SK-N-SH (cell line): ENCODE data around the gene NUP50. TPM values are rescaled to one million over a fixed set of nuclear protein-coding genes. Genes with fewer than 3 reads are reported as not detected.

Experiments used
- CTCF ChIA-PET: fragments of 300-600, 350-600 bp; formaldehyde crosslinking; extraction: SDS; loops from one replicate; lab custom pipeline; 2021; lab: Yijun Ruan, JAX
- POLR2A ChIA-PET: fragments of 350-600 bp; sonication (Branson Sonifier 250); formaldehyde crosslinking; extraction: SDS; loops from one replicate; lab custom pipeline; 2020; ENCODE audit warnings: antibody characterized with exemption, inconsistent platforms; lab: Yijun Ruan, JAX
- DNase-seq: peaks from one replicate; pipeline ENCODE4 v3.0.0; 2012
- H2AFZ ChIP-seq: fragments of 200-600 bp; sonication (generic); 2 replicates; pipeline ENCODE4 v1.8.1; 2016; ENCODE audit warnings: antibody characterized with exemption, mild to moderate bottlenecking, low read depth
- H3F3A ChIP-seq: fragments of 200-600 bp; sonication (generic); replicated peaks from 2 replicates; pipeline ENCODE3; 2016; ENCODE audit warnings: antibody characterized with exemption, mild to moderate bottlenecking; ENCODE audit not compliant: insufficient read depth
- H3K27ac ChIP-seq, 2 experiments: fragments of 200-500 bp in 1 of 2; fragments of 200-600 bp in 1 of 2; sonication (Bioruptor generic) in 1 of 2; sonication (generic), shearing (Covaris generic) in 1 of 2; 2 replicates each; pipeline versions ENCODE4 v1.5.1 to v1.6.1; 2014 to 2016; ENCODE audit warnings: low read depth in 2 of 2, inconsistent platforms in 1 of 2, low read length in 1 of 2, mild to moderate bottlenecking in 1 of 2, mixed read lengths in 1 of 2
- H3K27me3 ChIP-seq: fragments of 200-600 bp; sonication (generic), shearing (Covaris generic); 2 replicates; pipeline ENCODE4 v1.6.1; 2016; ENCODE audit warnings: mixed run types; ENCODE audit not compliant: insufficient read depth
- H3K36me3 ChIP-seq, 2 experiments: fragments of 200-500 bp in 1 of 2; fragments of 200-600 bp in 1 of 2; sonication (Bioruptor generic) in 1 of 2; sonication (generic) in 1 of 2; replicated peaks in 1 of 2; 2 replicates each; pipeline versions ENCODE3 to v1.5.1; 2014 to 2016; ENCODE audit warnings: low read length in 1 of 2, mild to moderate bottlenecking in 1 of 2; ENCODE audit not compliant: insufficient read depth in 2 of 2, control insufficient read depth in 1 of 2
- H3K4me1 ChIP-seq, 2 experiments: fragments of 200-500 bp in 1 of 2; fragments of 200-600 bp in 1 of 2; sonication (Bioruptor generic) in 1 of 2; sonication (generic), shearing (Covaris generic) in 1 of 2; 2 replicates each; pipeline versions ENCODE4 v1.5.1 to v1.6.1; 2014 to 2016; ENCODE audit warnings: low read depth in 1 of 2, low read length in 1 of 2, mixed run types in 1 of 2; ENCODE audit not compliant: insufficient read depth in 2 of 2, control insufficient read depth in 1 of 2
- H3K4me2 ChIP-seq: fragments of 200-600 bp; sonication (generic), shearing (Covaris generic); 2 replicates; pipeline ENCODE4 v1.6.1; 2017; ENCODE audit warnings: mixed run types
- H3K4me3 ChIP-seq, 2 experiments: fragments of 200-500 bp in 1 of 2; fragments of 200-600 bp in 1 of 2; sonication (Bioruptor generic) in 1 of 2; sonication (generic), shearing (Covaris generic) in 1 of 2; 2 replicates each; pipeline versions ENCODE4 v1.5.1 to v1.8.1; 2014 to 2016; ENCODE audit warnings: low read depth in 2 of 2, inconsistent platforms in 1 of 2, low read length in 1 of 2, mild to moderate bottlenecking in 1 of 2, mixed read lengths in 1 of 2, moderate library complexity in 1 of 2
- H3K79me2 ChIP-seq: fragments of 200-600 bp; sonication (generic); 2 replicates; pipeline ENCODE4 v1.8.1; 2017; ENCODE audit warnings: mild to moderate bottlenecking; ENCODE audit not compliant: insufficient read depth
- H3K9ac ChIP-seq: fragments of 200-600 bp; sonication (generic); 2 replicates; pipeline ENCODE4 v1.6.1; 2017; ENCODE audit warnings: mixed run types
- H3K9me2 ChIP-seq: fragments of 200-600 bp; sonication (generic); 2 replicates; pipeline ENCODE4 v1.6.1; 2017; ENCODE audit warnings: mixed run types
- H3K9me3 ChIP-seq: fragments of 200-600 bp; sonication (generic); 2 replicates; pipeline ENCODE4 v1.6.1; 2017; ENCODE audit warnings: mixed run types, mild to moderate bottlenecking, moderate library complexity
- H4K20me1 ChIP-seq: fragments of 200-600 bp; sonication (generic); 2 replicates; pipeline ENCODE4 v1.6.1; 2017; ENCODE audit warnings: mild to moderate bottlenecking, mixed run types; ENCODE audit not compliant: insufficient read depth
- CTCF ChIP-seq: fragments of 200-600 bp; sonication (generic); IDR thresholded peaks from 2 replicates; pipeline ENCODE4 v1.6.1; 2017; ENCODE audit warnings: antibody characterized with exemption, mild to moderate bottlenecking, moderate library complexity
- ELF1 ChIP-seq: IDR thresholded peaks from 2 replicates; pipeline ENCODE4 v1.4.0; 2012
- EP300 ChIP-seq, 2 experiments: IDR thresholded peaks; 2 replicates each; pipeline versions ENCODE4 v1.4.0 to v1.6.1; 2012; ENCODE audit warnings: borderline replicate concordance in 1 of 2, low read depth in 1 of 2, low read length in 1 of 2
- FOSL2 ChIP-seq: IDR thresholded peaks from 2 replicates; pipeline ENCODE4 v1.4.0; 2012; ENCODE audit warnings: low read depth, mild to moderate bottlenecking, moderate library complexity, borderline replicate concordance
- MAX ChIP-seq: IDR thresholded peaks from 2 replicates; pipeline ENCODE4 v1.4.0; 2012; ENCODE audit warnings: low read depth
- MEF2A ChIP-seq: IDR thresholded peaks from 2 replicates; pipeline ENCODE4 v1.4.0; 2012; ENCODE audit warnings: low read depth, borderline replicate concordance
- MXI1 ChIP-seq: IDR thresholded peaks from 2 replicates; pipeline ENCODE4 v1.6.1; 2012; ENCODE audit warnings: mild to moderate bottlenecking, low read depth, low read length, improper control_type of control experiment
- NFIC ChIP-seq: IDR thresholded peaks from 2 replicates; pipeline ENCODE4 v1.4.0; 2012; ENCODE audit warnings: borderline replicate concordance
- NRF1 ChIP-seq: IDR thresholded peaks from 2 replicates; pipeline ENCODE4 v1.6.1; 2012; ENCODE audit warnings: low read depth, mild to moderate bottlenecking, low read length
- POLR2AphosphoS5 ChIP-seq: IDR thresholded peaks from 2 replicates; pipeline ENCODE4 v1.6.1; 2012; ENCODE audit warnings: low read depth, low read length
- RAD21 ChIP-seq: IDR thresholded peaks from 2 replicates; pipeline ENCODE4 v1.6.1; 2012; ENCODE audit warnings: mild to moderate bottlenecking, low read length
- RCOR1 ChIP-seq: fragments of 150-350 bp; IDR thresholded peaks from 2 replicates; pipeline ENCODE4 v1.6.1; 2017; ENCODE audit warnings: antibody characterized with exemption, low read length
- SIN3A ChIP-seq: IDR thresholded peaks from 2 replicates; pipeline ENCODE4 v1.6.1; 2012; ENCODE audit warnings: low read depth, mild to moderate bottlenecking, low read length, moderate library complexity, borderline replicate concordance
- TCF12 ChIP-seq: IDR thresholded peaks from 2 replicates; pipeline ENCODE4 v1.4.0; 2012
- TEAD4 ChIP-seq: IDR thresholded peaks from 2 replicates; pipeline ENCODE4 v1.4.0; 2012; ENCODE audit warnings: mild to moderate bottlenecking, borderline replicate concordance; ENCODE audit not compliant: insufficient read depth
- USF1 ChIP-seq: IDR thresholded peaks from 2 replicates; pipeline ENCODE4 v1.4.0; 2012; ENCODE audit warnings: low read depth, borderline replicate concordance
- WGBS: methylation state at CpG from one replicate; pipeline ENCODE4 v1.1.6; 2017; ENCODE audit warnings: low lambda C conversion rate; 5-methylcytosine and 5-hydroxymethylcytosine counted together
- polyA plus RNA-seq, 3 experiments: library from polyadenylated mRNA; depleted of rRNA; stranded (reverse); fragments of >200 nt; gene quantifications; 2 replicates each; pipeline ENCODE4 v1.2.3, GENCODE V29; 2012
- small RNA-seq, 7 experiments: library from RNA; depleted of rRNA; stranded (forward); fragments of <200 nt; gene quantifications; one replicate each; pipeline ENCODE3, GENCODE V24; 2012
- TF ChIP-seq, protein P1 (sequence below): fragments of 150-350 bp; IDR thresholded peaks from 2 replicates; pipeline ENCODE4 v1.6.1; 2017; ENCODE audit warnings: antibody characterized with exemption, low read length, low read depth, borderline replicate concordance

The NUP50 gene
- polyA plus RNA-seq, 1 of the 3 experiments (the other 2 are of a cell fraction), result 4.7 TPM

GRCh38 chr22:45237065-45237990, 73.6 kb downstream of the NUP50 start:
- no peak for DNase-seq
- TF ChIP-seq SIN3A, result no peak
- no peak for TF ChIP-seq RAD21
- TF ChIP-seq MEF2A, result no peak
- TF ChIP-seq RCOR1, result no peak
- no peak for TF ChIP-seq ELF1
- no peak for TF ChIP-seq USF1
- no peak for TF ChIP-seq CTCF
- no peak for TF ChIP-seq TEAD4
- TF ChIP-seq, protein P1, sequence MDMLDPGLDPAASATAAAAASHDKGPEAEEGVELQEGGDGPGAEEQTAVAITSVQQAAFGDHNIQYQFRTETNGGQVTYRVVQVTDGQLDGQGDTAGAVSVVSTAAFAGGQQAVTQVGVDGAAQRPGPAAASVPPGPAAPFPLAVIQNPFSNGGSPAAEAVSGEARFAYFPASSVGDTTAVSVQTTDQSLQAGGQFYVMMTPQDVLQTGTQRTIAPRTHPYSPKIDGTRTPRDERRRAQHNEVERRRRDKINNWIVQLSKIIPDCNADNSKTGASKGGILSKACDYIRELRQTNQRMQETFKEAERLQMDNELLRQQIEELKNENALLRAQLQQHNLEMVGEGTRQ, result no peak
- TF ChIP-seq NFIC, result no peak
- TF ChIP-seq POLR2AphosphoS5, result no peak
- no peak for TF ChIP-seq NRF1
- no peak for TF ChIP-seq MAX
- TF ChIP-seq FOSL2, result no peak
- no peak for TF ChIP-seq MXI1
- TF ChIP-seq TCF12, result no peak
- no peak for TF ChIP-seq EP300 (IDR thresholded peaks at IDR 0.05; ENCODE audit: borderline replicate concordance in 1 of 2, low read depth in 1 of 2, low read length in 1 of 2)
- TF ChIP-seq, all 33 proteins: peak for 0
- CTCF ChIA-PET, result interaction anchor here (0.6 to 1.8 kb wide), 4 partner anchors 9 to 430 kb away, joined by 3 to 5 read pairs (median 4); no protein-coding TSS in a partner anchor
- H2AFZ ChIP-seq, result no peak overlapping the region
- peaks cover 6 to 17% of the 10 kb centered on the region in 2 experiments; a peak in 2 of 4 replicates for H3K4me1 ChIP-seq
- peaks cover 36% of the 10 kb centered on the region for H4K20me1 ChIP-seq
- H3K4me2 ChIP-seq, result no peak overlapping the region
- 92% methylated on average over 11 of the region's 15 CpGs for WGBS
- no peak overlapping the region for H3K27ac ChIP-seq
- no peaks in the 10 kb centered on the region for H3K9me2 ChIP-seq
- H3K9me3 ChIP-seq, result no peaks in the 10 kb centered on the region
- H3K27me3 ChIP-seq, result no peaks in the 10 kb centered on the region
- H3F3A ChIP-seq, result peaks cover 3% of the 10 kb centered on the region
- no peak overlapping the region for H3K4me3 ChIP-seq
- H3K9ac ChIP-seq, result no peak overlapping the region
- POLR2A ChIA-PET, result no interaction called here
- H3K36me3 ChIP-seq, result peaks cover 0 to 5% of the 10 kb centered on the region in 2 experiments
- H3K79me2 ChIP-seq, result peaks cover 32% of the 10 kb centered on the region

Small RNAs within 50 kb of the gene (small RNA-seq; reads per million reads assigned to genes)
- 0 to 2.1 (median 0.13) reads per million in 7 experiments for gene MIR1249

Other genes with a start within 250 kb of the NUP50 start
- 0.76 and 0.96 TPM in 2 replicates for gene PHF21B, start 153.9 kb upstream of the NUP50 start, polyA plus RNA-seq (2012; rRNA removed)
- gene KIAA0930, start 77.0 kb downstream of the NUP50 start, polyA plus RNA-seq (2012; rRNA removed), result 55.9 and 80.8 TPM in 2 replicates
- not detected in 2 replicates for gene UPK3A, start 121.0 kb downstream of the NUP50 start, polyA plus RNA-seq (2012; rRNA removed)
- 11.3 and 14.1 TPM in 2 replicates for gene FAM118A, start 146.0 kb downstream of the NUP50 start, polyA plus RNA-seq (2012; rRNA removed)
- not detected in 2 replicates for gene SMC1B, start 249.7 kb downstream of the NUP50 start, polyA plus RNA-seq (2012; rRNA removed)
- gene RIBC2, start 249.8 kb downstream of the NUP50 start, polyA plus RNA-seq (2012; rRNA removed), result not detected in 2 replicates